Heart left ventricle (tissue), 13 donors: ENCODE data around the gene HCN2.

Experiments
- CTCF ChIP-seq, 12 donors: fragments of 200-600 bp; sonication (generic) in 4 of 12; IDR thresholded peaks; one replicate each; pipeline versions ENCODE4 v1.5.0 to v1.8.0; 2018 to 2022; ENCODE audit warnings: antibody characterized with exemption in 12 of 12, mild to moderate bottlenecking in 5 of 12
- POLR2A ChIP-seq, 2 donors: fragments of 450-650 bp; IDR thresholded peaks; one replicate each; pipeline ENCODE4 v1.6.1; 2017; ENCODE audit warnings: antibody characterized with exemption in 2 of 2, mild to moderate bottlenecking in 2 of 2, moderate library complexity in 2 of 2
- donor health status: ischemic (EF 13 %, LVEDD 7.1; RV severe dilation, severe dysfunction).
- donor health status: DM: no; HTN: yes; CAD: no.
- donor health status: DM: no; HTN: no; CAD: no.
- donor health status: ischemic (EF 25% LVEDD 6.9; RV normal size, moderate dysfunction).
- donor health status: ischemic (EF 25% LVEDD 5.7; RV mildly dilated, moderate dysfunction).
- donor health status: ischemic (EF 35%, LVEDD 5.7; RV mildly dilated, moderate dysfunction).
- donor health status: nonischemic (EF 11% LVEDD 7.7; RV severe dilation, severe dysfunction).
- donor health status: DM: yes; HTN: yes; CAD: no.
- donor health status: PGD.
- donor health status: ischemic (EF 29% LVEDD 5.4; RV normal size, mild dysfunction).
- donor health status: nonischemic (EF 23%, LVEDD 6.1; RV moderate dilation, normal function).

- TF ChIP-seq POLR2A (IDR thresholded peaks at IDR 0.05): no peak
- TF ChIP-seq CTCF (IDR thresholded peaks at IDR 0.05): no peak
Measured at GRCh38 chr19:663682-664117, 74.0 kb downstream of the HCN2 start.
